Omental fat pad (tissue), 4 donors: ENCODE measurements around the gene KLK7. TPM values are rescaled to one million over a fixed set of nuclear protein-coding genes. Genes with fewer than 3 reads are reported as not detected.

Source experiments
- ATAC-seq: fragments of 150-250 bp; one replicate; pipeline ENCODE4 v1.9.1; 2016; ENCODE audit warnings: mild to moderate bottlenecking, moderate library complexity; ENCODE audit not compliant: low FRiP score
- DNase-seq: peaks from one replicate; pipeline ENCODE4 v3.0.0-alpha.2; 2019; ENCODE audit warnings: low spot score
- total RNA-seq, 4 donors: library from RNA; depleted of rRNA; stranded (reverse); fragments of >200 nt; gene quantifications; one replicate each; pipeline ENCODE4 v1.1.0, GENCODE V29; 2016
- TF ChIP-seq, protein P1 (sequence below), 3 donors: fragments of 450-650 bp; IDR thresholded peaks; one replicate each; pipeline ENCODE4 v1.5.1; 2016 to 2017; ENCODE audit warnings: antibody characterized with exemption in 3 of 3, mild to moderate bottlenecking in 3 of 3, moderate library complexity in 2 of 3

KLK7 gene
- total RNA-seq, 4 donors from 2014 or later = 3.6 to 61.7 (median 16.6) TPM; not detected in 1

DNA sequence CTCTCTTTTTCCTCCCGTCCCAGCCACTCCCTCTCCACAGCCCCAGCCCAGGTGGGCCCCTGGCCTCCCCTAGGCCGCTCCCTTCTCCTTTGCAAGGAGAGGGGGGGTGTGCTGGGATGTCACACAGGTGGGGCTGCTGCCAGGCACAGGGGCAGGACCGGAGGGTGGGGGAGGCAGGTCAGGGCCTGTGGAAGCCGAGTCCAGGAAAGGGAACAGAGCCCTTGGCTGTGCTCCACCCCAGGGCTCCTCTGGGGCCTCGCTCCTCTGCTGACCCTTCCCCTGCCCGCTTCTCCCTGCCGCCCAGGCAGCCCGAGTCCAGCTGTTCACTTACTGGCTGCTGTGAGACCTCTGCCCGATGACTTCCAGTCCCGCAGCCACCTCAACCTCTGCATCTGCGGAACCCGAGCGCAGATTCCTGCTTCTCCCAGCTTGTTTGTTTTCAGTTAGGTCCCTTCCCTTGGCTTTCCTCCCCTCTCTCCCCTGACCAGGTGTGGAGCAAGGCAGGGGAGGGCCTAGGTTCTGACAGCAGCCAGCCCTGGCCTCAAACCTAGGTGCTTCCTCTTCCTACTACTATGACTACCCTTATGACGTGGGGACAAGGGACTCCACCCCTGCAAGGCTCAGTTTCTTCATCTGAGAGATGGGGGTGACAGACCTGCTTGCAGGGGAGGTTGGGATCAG, 43.5 kb upstream of the KLK7 start:
- TF ChIP-seq, protein P1, sequence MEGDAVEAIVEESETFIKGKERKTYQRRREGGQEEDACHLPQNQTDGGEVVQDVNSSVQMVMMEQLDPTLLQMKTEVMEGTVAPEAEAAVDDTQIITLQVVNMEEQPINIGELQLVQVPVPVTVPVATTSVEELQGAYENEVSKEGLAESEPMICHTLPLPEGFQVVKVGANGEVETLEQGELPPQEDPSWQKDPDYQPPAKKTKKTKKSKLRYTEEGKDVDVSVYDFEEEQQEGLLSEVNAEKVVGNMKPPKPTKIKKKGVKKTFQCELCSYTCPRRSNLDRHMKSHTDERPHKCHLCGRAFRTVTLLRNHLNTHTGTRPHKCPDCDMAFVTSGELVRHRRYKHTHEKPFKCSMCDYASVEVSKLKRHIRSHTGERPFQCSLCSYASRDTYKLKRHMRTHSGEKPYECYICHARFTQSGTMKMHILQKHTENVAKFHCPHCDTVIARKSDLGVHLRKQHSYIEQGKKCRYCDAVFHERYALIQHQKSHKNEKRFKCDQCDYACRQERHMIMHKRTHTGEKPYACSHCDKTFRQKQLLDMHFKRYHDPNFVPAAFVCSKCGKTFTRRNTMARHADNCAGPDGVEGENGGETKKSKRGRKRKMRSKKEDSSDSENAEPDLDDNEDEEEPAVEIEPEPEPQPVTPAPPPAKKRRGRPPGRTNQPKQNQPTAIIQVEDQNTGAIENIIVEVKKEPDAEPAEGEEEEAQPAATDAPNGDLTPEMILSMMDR (IDR thresholded peaks at IDR 0.05) = no peak
- DNase-seq = no peak
- ATAC-seq = no peak

DNA sequence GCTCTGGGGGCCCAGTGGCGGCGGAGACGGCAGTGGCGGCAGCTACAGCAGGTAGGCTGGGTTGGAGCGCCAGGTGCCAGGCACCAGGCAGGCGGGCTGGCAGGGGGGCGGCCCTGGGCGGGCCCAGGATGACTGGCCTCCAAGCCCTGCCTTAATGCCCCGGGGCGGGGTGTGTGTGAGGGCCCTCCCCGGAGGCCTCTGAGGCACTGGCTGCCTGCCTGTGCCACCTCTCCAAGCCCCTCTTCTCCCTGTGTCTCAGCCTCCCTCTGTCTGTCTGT, 42.8 kb upstream of the KLK7 start, which contains the start of gene KLK11:
Gene KLK11 (minus strand): TSS at position 63 of the 278 bp plus-strand sequence. CDS start 985 bp downstream, outside the sequence.
- TF ChIP-seq, protein P1 (IDR thresholded peaks at IDR 0.05) = no peak
- DNase-seq (no peak), ATAC-seq (peak; percentile 94)

DNA sequence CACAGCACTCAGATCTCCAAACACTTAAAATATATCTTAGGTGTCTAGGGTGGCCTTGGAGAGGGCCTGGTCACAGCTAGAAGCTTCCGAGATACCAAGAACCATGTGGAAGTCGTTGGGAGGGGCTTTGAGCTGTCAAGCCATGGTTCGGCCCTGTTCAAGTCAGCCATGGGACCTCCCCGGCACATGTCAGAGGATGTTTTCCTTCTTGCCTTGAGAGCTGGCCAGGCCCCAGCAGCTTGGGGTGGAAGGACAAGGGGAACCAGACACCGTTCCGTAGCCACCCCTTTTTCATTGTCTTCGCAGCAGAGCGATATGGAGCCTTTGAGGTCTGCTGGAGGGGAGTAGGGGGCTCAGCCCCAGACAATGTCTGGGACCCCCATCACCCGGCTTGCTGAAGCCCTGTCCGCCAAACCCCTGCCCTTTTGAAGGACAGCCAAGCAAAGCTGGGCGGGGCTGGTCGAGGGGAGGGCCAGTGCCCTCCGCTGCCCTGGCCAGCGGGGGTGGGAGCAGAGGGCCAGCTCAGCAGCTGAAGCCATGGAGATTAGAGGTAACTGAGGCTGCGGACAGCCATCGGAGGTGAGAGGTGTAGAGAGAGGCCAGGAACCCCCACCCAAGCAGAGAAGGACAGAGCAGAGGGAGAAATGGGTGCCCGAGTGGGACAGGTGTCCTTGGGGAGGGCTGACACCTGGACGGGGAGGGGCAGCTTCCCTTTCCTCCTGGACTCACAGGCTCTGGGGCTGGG, 42.3 kb upstream of the KLK7 start:
- ATAC-seq = peak; percentile 67
- TF ChIP-seq, protein P1 (IDR thresholded peaks at IDR 0.05) = no peak
- no peak for DNase-seq

DNA sequence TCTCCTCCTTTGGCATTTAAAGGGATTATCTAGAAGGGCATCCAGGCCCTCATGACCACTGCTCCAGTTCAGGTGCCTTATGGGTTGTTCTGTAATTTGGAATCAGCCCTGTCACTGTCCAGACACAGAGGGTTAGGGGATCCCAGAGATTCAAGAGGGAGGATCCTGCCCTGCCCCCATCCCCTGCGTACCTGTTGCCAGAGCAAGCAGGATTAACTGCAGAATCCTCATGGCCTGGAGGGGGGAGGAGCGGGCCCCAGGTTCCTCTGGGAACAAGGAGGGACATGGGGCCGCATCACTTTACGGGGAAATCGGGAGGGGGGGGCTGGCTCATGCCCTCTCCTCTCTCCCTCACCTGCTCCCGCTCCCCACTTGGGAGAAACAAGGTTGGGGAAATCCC, 41.7 kb upstream of the KLK7 start:
- ATAC-seq (no peak), DNase-seq (no peak)
- TF ChIP-seq, protein P1 (IDR thresholded peaks at IDR 0.05) = no peak

DNA sequence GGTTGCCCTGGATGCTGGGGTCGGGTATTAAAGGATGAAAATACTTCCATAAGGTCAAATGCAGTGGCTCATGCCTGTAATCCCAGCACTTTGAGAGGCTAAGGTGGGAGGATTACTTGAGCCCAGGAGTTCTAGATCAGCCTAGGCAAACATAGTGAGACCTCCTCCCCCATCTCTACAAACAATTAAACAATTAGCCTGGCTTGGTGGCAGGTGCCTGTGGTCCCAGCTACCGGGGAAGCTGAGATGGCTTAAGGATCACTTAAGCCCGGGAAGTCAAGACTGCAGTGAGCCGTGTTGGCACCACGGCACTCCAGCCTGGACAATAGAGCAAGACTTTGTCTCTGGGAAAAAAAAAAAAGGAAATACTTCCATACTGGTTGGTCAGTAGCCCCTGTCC, 41.2 kb upstream of the KLK7 start:
- TF ChIP-seq, protein P1 (IDR thresholded peaks at IDR 0.05) = no peak
- no peak for DNase-seq
- ATAC-seq = no peak

DNA sequence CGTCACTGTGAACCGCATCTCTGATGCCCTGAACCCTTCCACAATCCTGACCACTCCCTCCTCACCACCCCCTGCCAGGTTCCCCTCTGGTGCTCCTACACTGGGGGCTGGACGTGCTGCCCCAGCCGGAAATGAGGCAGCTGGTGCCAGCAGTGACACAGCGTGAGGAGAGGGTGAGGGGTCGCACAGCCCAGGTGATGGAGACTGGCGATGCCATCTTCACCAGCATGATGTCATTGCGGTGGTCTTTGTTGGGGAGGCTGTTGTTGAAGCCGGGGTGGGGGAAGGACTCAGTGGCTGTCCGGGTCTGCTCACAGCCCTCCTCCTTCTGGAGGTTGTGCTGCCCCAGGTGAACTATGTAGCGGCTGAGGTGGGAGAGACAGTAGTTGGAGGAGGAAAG, 40.2 kb upstream of the KLK7 start:
- ATAC-seq = no peak
- DNase-seq = no peak
- TF ChIP-seq, protein P1 (IDR thresholded peaks at IDR 0.05) = no peak

DNA sequence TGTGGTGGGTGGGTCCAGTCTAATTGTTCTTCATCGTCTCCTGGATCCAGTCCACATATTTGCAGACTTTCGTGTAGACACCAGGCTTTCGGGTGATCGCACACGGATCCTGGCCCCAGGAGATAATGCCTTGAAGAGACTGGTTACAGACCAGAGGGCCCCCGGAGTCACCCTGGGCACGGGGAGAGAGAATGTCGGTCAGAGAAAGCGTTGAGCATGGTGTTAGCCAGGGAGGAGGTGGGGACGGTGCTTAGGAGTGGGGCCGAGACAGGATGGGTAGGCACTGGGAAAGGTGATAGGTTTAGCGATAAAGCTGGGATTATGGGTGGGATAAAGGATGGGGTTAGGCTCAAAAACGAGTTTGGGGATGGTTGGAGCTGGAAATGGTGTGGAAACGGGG, 38.8 kb upstream of the KLK7 start:
- ATAC-seq (no peak), DNase-seq (no peak)
- TF ChIP-seq, protein P1 (IDR thresholded peaks at IDR 0.05) = no peak
